Peyer's patch (tissue), 4 donors: ENCODE results near the gene ARHGAP26. TPM values are rescaled to one million over a fixed set of nuclear protein-coding genes. Genes with fewer than 3 reads are reported as not detected.

ENCODE experiments used
- DNase-seq, 3 donors: peaks; one replicate each; pipeline ENCODE4 v3.0.0-alpha.2; 2017 to 2019
- H3K27ac ChIP-seq, 4 donors: fragments of 200-600 bp; sonication (generic); one replicate each; pipeline ENCODE4 v1.5.1; 2016 to 2019
- H3K27me3 ChIP-seq, 2 donors: fragments of 200-600 bp; sonication (generic); one replicate each; pipeline ENCODE4 v1.5.1; 2019
- H3K36me3 ChIP-seq, 3 donors: fragments of 200-600 bp; sonication (generic); one replicate each; pipeline ENCODE4 v1.5.1; 2016 to 2019
- H3K4me1 ChIP-seq, 4 donors: fragments of 200-600 bp; sonication (generic); one replicate each; pipeline ENCODE4 v1.5.1; 2016 to 2019
- H3K4me3 ChIP-seq, 4 donors: fragments of 200-600 bp; sonication (generic); 1 replicate in 3 of 4; 2 replicates in 1 of 4; pipeline ENCODE4 v1.5.1; 2016 to 2019; ENCODE audit warnings: mild to moderate bottlenecking in 1 of 4
- H3K9me3 ChIP-seq, 4 donors: fragments of 200-600 bp; sonication (generic); one replicate each; pipeline ENCODE4 v1.5.1; 2016 to 2019; ENCODE audit warnings: mild to moderate bottlenecking in 1 of 4
- CTCF ChIP-seq, 6 experiments: fragments of 450-650 bp in 4 of 6; fragments of 200-600 bp in 2 of 6; sonication (generic) in 1 of 6; IDR thresholded peaks; one replicate each; pipeline ENCODE4 v1.5.1; 2017 to 2019; ENCODE audit warnings: antibody characterized with exemption in 6 of 6, mild to moderate bottlenecking in 3 of 6, moderate library complexity in 1 of 6
- POLR2A ChIP-seq, 2 donors: fragments of 450-650 bp; IDR thresholded peaks; one replicate each; pipeline ENCODE4 v1.5.1; 2017; ENCODE audit warnings: antibody characterized with exemption in 2 of 2, mild to moderate bottlenecking in 2 of 2, moderate library complexity in 2 of 2
- total RNA-seq, 4 donors: library from RNA; depleted of rRNA; stranded (reverse); fragments of >200 nt; gene quantifications; one replicate each; pipeline ENCODE4 v1.1.0, GENCODE V29; 2016

Gene ARHGAP26
- total RNA-seq, 4 donors from 2014 or later: 60.1 to 180 (median 126) TPM

- H3K27ac ChIP-seq: no peak overlapping the region
- no peak for DNase-seq
- H3K36me3 ChIP-seq: peaks cover 0 to 46% (median 0%) of the 10 kb centered on the region in 3 donors
- H3K9me3 ChIP-seq: no peaks in the 10 kb centered on the region
- no peak overlapping the region for H3K4me3 ChIP-seq
- no peak for TF ChIP-seq POLR2A (IDR thresholded peaks at IDR 0.05)
- no peak for TF ChIP-seq CTCF (IDR thresholded peaks at IDR 0.05)
- no peaks in the 10 kb centered on the region for H3K4me1 ChIP-seq
- no peaks in the 10 kb centered on the region for H3K27me3 ChIP-seq
Measured at GRCh38 chr5:143041461-143041860, 271.3 kb downstream of the ARHGAP26 start.

GRCh38 chr5:143041972-143042770 is 272.0 kb downstream of the ARHGAP26 start:
- no peaks in the 10 kb centered on the region for H3K27me3 ChIP-seq
- H3K4me1 ChIP-seq: no peaks in the 10 kb centered on the region
- no peak overlapping the region for H3K4me3 ChIP-seq
- no peak overlapping the region for H3K27ac ChIP-seq
- peaks cover 0 to 49% (median 0%) of the 10 kb centered on the region in 3 donors for H3K36me3 ChIP-seq
- no peaks in the 10 kb centered on the region for H3K9me3 ChIP-seq
- DNase-seq: no peak
- TF ChIP-seq CTCF (IDR thresholded peaks at IDR 0.05): no peak

- Histone ChIP-seq H3K27me3 (no peaks in the 10 kb centered on the region), H3K9me3 (no peaks in the 10 kb centered on the region), H3K36me3 (peaks cover 0 to 46% (median 0%) of the 10 kb centered on the region in 3 donors), H3K4me3 (no peak overlapping the region), H3K4me1 (no peaks in the 10 kb centered on the region), H3K27ac (no peak overlapping the region)
- no peak for DNase-seq
- TF ChIP-seq POLR2A (IDR thresholded peaks at IDR 0.05) (no peak), CTCF (IDR thresholded peaks at IDR 0.05) (no peak)
Measured at GRCh38 chr5:143044265-143044664, 274.1 kb downstream of the ARHGAP26 start.

GRCh38 chr5:143045062-143045461 is 274.9 kb downstream of the ARHGAP26 start:
- Histone ChIP-seq H3K4me1 (no peaks in the 10 kb centered on the region), H3K27ac (no peak overlapping the region), H3K9me3 (no peaks in the 10 kb centered on the region), H3K27me3 (no peaks in the 10 kb centered on the region), H3K36me3 (peaks cover 0 to 50% (median 0%) of the 10 kb centered on the region in 3 donors), H3K4me3 (no peak overlapping the region)
- DNase-seq: no peak
- TF ChIP-seq CTCF (IDR thresholded peaks at IDR 0.05): no peak

GRCh38 chr5:143046314-143046713 is 276.1 kb downstream of the ARHGAP26 start:
- Histone ChIP-seq H3K36me3 (peaks cover 0 to 44% (median 0%) of the 10 kb centered on the region in 3 donors), H3K4me3 (no peak overlapping the region), H3K27me3 (no peaks in the 10 kb centered on the region), H3K9me3 (no peaks in the 10 kb centered on the region), H3K4me1 (no peaks in the 10 kb centered on the region), H3K27ac (no peak overlapping the region)
- no peak for TF ChIP-seq CTCF (IDR thresholded peaks at IDR 0.05)
- TF ChIP-seq POLR2A (IDR thresholded peaks at IDR 0.05): no peak
- DNase-seq: no peak
